Measurements from ENCODE around the gene CFAP69. TPM values are rescaled to one million over a fixed set of nuclear protein-coding genes. Genes with fewer than 3 reads are reported as not detected.

Gene CFAP69
- total RNA-seq, 3 donors from 2014 or later: 13.0 to 45.2 (median 21.8) TPM

DNA sequence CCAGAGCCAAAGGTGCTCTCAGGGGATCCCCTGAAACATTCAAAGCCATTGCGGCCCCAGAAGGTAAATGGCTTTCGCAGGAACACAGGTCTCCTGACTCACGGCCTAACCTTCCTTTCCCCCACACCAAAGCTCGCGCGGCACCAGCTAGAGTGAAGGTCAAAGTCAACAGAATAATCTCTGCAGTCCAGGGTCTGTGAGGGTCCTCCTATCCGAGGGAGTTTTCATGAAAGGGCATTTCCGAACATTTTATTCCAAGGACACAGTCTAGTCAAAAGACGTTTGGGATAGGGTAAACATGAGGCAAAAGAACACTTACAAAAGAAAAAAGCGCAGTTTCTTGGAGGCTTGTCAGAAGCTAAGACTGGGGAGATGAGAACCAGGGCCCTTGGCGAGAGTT, 34.0 kb upstream of the CFAP69 start:
- H3K27ac ChIP-seq: peak overlapping the region; percentile 88 to 95
- intact Hi-C loops (cut with DNase I; ENCODE audit: low total_unique reads): no loop called here
- no peak for DNase-seq (ENCODE audit: low spot score in 2 of 2)

DNA sequence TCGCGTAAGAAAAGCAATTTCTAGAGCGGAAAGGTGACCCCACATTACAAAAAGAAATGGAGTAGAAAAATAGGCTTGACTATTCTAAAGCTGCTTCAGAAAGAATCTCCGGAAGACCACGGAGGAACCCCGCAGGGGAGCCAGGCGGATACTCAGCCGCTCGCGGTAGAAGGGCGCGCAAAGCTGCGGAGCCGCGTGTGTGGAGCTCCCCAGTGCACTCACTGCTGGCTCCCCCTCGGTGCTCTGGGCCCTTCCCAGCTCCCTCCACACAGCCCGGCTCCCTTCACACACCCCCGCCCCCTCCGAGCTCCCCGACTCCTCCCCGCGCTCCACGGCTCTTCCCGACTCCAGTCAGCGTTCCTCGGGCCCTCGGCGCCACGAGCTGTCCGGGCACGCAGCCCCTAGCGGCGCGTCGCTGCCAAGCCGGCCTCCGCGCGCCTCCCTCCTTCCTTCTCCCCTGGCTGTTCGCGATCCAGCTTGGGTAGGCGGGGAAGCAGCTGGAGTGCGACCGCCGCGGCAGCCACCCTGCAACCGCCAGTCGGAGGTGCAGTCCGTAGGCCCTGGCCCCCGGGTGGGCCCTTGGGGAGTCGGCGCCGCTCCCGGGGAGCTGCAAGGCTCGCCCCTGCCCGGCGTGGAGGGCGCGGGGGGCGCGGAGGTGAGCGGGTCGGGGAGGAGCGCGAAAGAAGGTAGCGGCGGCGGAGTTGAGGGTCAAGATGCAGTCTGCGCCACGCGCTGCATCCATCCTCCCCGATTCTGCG, 33.4 kb upstream of the CFAP69 start, which contains the start of gene STEAP2:
TSS of gene STEAP2 (plus strand) at position 350 of the 758 bp plus-strand sequence. CDS start 13,343 bp downstream, outside the sequence.
- H3K27me3 ChIP-seq: no peaks in the 10 kb centered on the region
- peak within 1 kb of the TSS; percentile 88 to 95 for H3K27ac ChIP-seq
- peak; percentile 86 for TF ChIP-seq POLR2A (IDR thresholded peaks at IDR 0.05)
- TF ChIP-seq, protein P1, sequence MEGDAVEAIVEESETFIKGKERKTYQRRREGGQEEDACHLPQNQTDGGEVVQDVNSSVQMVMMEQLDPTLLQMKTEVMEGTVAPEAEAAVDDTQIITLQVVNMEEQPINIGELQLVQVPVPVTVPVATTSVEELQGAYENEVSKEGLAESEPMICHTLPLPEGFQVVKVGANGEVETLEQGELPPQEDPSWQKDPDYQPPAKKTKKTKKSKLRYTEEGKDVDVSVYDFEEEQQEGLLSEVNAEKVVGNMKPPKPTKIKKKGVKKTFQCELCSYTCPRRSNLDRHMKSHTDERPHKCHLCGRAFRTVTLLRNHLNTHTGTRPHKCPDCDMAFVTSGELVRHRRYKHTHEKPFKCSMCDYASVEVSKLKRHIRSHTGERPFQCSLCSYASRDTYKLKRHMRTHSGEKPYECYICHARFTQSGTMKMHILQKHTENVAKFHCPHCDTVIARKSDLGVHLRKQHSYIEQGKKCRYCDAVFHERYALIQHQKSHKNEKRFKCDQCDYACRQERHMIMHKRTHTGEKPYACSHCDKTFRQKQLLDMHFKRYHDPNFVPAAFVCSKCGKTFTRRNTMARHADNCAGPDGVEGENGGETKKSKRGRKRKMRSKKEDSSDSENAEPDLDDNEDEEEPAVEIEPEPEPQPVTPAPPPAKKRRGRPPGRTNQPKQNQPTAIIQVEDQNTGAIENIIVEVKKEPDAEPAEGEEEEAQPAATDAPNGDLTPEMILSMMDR (IDR thresholded peaks at IDR 0.05): peak; percentile 50 to 76 (median 76)
- peak in 2 of 3 donors; percentile 70 to 79 for TF ChIP-seq POLR2AphosphoS5 (IDR thresholded peaks at IDR 0.05)
- intact Hi-C loops (cut with DNase I; ENCODE audit: low total_unique reads): no loop called here
- peak; percentile 86 to 93 for DNase-seq (ENCODE audit: low spot score in 2 of 2)
- no peaks in the 10 kb centered on the region for H3K9me3 ChIP-seq
- H3K36me3 ChIP-seq: no peaks in the 10 kb centered on the region
- H3K4me3 ChIP-seq: peak within 1 kb of the TSS; percentile 68 to 94 (median 76)
- no peaks in the 10 kb centered on the region for H3K4me1 ChIP-seq

More for the DNA sequence above, 34.0 kb upstream of the CFAP69 start:
- no peaks in the 10 kb centered on the region for H3K27me3 ChIP-seq
- no peaks in the 10 kb centered on the region for H3K4me1 ChIP-seq
- no peaks in the 10 kb centered on the region for H3K9me3 ChIP-seq
- no peak for TF ChIP-seq POLR2AphosphoS5 (IDR thresholded peaks at IDR 0.05)
- TF ChIP-seq POLR2A (IDR thresholded peaks at IDR 0.05): no peak
- TF ChIP-seq, protein P1 (IDR thresholded peaks at IDR 0.05): no peak
- peak overlapping the region; percentile 68 to 94 (median 76) for H3K4me3 ChIP-seq
- H3K36me3 ChIP-seq: no peaks in the 10 kb centered on the region

DNA sequence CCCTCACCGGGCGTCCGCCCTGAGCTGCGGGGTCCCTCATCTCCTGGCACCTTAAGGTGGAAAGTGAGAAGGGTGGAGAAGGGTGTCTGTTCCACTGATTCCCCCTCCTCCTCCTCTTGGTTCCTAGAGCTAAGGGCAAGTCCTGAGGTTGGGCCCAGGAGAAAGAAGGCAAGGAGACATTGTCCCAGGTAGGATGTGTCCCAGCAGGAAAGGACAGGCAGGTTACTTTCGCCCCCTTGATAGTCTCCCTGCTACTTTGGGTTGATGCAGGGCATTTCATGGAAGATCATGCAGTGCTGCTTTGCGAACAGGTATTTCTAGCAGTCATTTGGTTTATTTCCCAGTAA, 32.9 kb upstream of the CFAP69 start:
- Histone ChIP-seq H3K4me1 (no peaks in the 10 kb centered on the region), H3K27me3 (no peaks in the 10 kb centered on the region), H3K36me3 (no peaks in the 10 kb centered on the region), H3K27ac (peak overlapping the region; percentile 88 to 95), H3K9me3 (no peaks in the 10 kb centered on the region), H3K4me3 (peak overlapping the region; percentile 68 to 94 (median 76))
- no peak for DNase-seq (ENCODE audit: low spot score in 2 of 2)
- intact Hi-C loops (cut with DNase I; ENCODE audit: low total_unique reads): no loop called here
- TF ChIP-seq, protein P1 (IDR thresholded peaks at IDR 0.05): no peak
- no peak for TF ChIP-seq POLR2AphosphoS5 (IDR thresholded peaks at IDR 0.05)
- TF ChIP-seq POLR2A (IDR thresholded peaks at IDR 0.05): no peak

DNA sequence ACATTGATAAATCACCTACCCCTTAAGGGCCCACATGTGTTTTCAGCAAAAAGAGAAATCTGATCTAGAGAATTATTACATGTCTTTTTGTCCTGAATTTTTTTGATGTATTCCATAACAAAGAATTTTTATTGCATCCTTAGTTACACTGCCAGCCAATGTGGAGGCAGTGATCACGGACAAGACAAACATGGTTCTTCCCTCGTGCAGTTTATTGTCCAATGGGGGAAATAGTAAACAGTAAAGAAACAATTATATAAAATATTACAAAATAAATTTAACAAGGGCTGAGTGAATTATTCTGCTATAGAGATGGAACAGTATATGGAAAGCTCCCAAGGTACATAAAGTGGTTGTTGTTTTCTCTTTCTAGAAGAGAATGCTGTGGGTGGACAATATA, 31.5 kb upstream of the CFAP69 start:
- no peaks in the 10 kb centered on the region for H3K36me3 ChIP-seq
- intact Hi-C loops (cut with DNase I; ENCODE audit: low total_unique reads): no loop called here
- no peak for DNase-seq (ENCODE audit: low spot score in 2 of 2)
- no peaks in the 10 kb centered on the region for H3K27me3 ChIP-seq
- peak overlapping the region in 1 of 2 donors; percentile 61 for H3K27ac ChIP-seq
- H3K9me3 ChIP-seq: no peaks in the 10 kb centered on the region
- H3K4me1 ChIP-seq: no peaks in the 10 kb centered on the region
- H3K4me3 ChIP-seq: peak overlapping the region in 1 of 3 donors; percentile 94
- TF ChIP-seq POLR2AphosphoS5 (IDR thresholded peaks at IDR 0.05) (no peak), POLR2A (IDR thresholded peaks at IDR 0.05) (no peak)
- TF ChIP-seq, protein P1 (IDR thresholded peaks at IDR 0.05): no peak

DNA sequence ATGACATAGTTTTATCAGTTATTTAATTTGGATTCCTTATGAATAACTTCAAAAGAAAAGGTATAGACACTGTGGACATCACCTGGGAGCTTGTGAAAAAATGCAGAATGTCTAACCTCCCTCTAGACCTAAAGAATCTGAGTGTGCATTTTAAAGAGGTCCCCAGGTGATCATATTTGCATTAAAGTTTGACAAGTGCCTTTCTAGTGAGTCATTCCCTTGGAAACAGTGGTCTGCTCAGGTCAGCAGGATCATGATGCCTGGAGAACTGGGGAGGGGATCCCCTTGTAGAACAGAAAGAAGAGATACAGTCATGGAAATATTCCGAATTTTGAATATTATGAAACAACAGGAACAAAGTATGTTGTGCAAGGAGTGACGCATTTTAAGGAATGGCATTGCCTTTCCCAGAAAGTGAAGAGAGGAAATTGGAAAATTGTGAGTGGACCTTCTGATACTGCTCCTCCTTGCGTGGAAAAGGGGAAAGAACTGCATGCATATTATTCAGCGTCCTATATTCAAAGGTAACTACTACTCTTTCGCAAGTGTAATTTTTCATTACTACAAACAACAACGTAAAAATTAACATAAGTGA, 28.8 kb upstream of the CFAP69 start:
- H3K9me3 ChIP-seq: no peaks in the 10 kb centered on the region
- no peaks in the 10 kb centered on the region for H3K4me1 ChIP-seq
- no peak overlapping the region for H3K4me3 ChIP-seq
- intact Hi-C loops (cut with DNase I; ENCODE audit: low total_unique reads): no loop called here
- peak overlapping the region; percentile 33 to 61 for H3K27ac ChIP-seq
- TF ChIP-seq POLR2AphosphoS5 (IDR thresholded peaks at IDR 0.05) (peak in 1 of 3 donors; percentile 5), POLR2A (IDR thresholded peaks at IDR 0.05) (no peak)
- no peak for DNase-seq (ENCODE audit: low spot score in 2 of 2)
- H3K36me3 ChIP-seq: no peaks in the 10 kb centered on the region
- H3K27me3 ChIP-seq: no peaks in the 10 kb centered on the region
